ENCODE measurements around the gene GAPDHS. TPM values are rescaled to one million over a fixed set of nuclear protein-coding genes. Genes with fewer than 3 reads are reported as not detected.

GAPDHS gene
- total and polyA plus RNA-seq, 2 of the 4 experiments (the other 2 are of a cell fraction) = not detected

DNA sequence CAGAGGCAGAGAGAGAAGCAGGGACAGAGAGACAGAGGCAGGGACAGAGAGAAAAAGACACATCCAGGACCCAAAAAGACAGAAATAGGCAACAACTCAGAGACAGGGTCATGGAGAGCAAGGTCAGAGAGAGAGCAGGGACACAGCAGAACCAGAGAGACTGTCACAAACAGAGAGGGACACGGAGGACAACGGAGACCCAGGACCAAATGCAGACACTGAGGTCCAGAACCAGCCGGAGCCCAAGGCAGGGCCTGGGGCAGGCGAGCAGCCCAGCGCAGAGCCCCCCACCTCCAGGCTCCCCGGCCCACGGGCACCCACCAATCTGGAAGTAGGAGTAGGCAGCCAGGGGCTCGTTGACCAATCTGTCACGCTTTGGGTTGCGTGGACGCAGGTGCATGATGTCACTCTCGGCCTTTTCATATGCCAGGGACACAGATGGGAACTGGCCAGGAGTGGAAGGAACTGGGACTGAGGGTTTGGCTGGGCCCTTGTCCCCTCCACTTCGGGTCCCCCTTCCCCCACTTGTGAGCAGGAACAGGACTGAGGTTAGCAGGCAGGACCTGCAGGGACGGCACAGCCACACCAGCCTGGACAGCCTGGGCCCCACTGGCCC lies 20.2 kb downstream of the GAPDHS start:
- no TSS peak for BruUV-seq (replicated peaks)

More for the DNA sequence above, 20.2 kb downstream of the GAPDHS start:
- Histone ChIP-seq H2AK9ac (replicated peaks; ENCODE audit: low read depth, low read length, poor library complexity) (no peak overlapping the region), H3K9me1 (ENCODE audit: insufficient read depth, low read length) (0 out of 2 replicates have a peak, but pooled peaks cover 3% of the 10 kb centered on the region), H3K4me2 (ENCODE audit: low read depth, low read length) (no peak overlapping the region), H3K27ac (ENCODE audit: insufficient read depth, low read length) (no peak overlapping the region), H2BK5ac (ENCODE audit: low read depth, low read length, poor library complexity, severe bottlenecking) (no peak overlapping the region), H3K18ac (ENCODE audit: low read depth, low read length) (no peak overlapping the region), H3K79me1 (ENCODE audit: low read depth in 1 of 2, low read length in 2 of 2) (peaks cover 2 to 6% of the 10 kb centered on the region in 2 experiments; a peak in 2 of 4 replicates), H3K4me3 (ENCODE audit: insufficient read depth, low read depth, low read length) (no peak overlapping the region), H2AK5ac (ENCODE audit: low read depth, low read length) (no peak overlapping the region), H4K8ac (ENCODE audit: low read depth in 2 of 2, low read length in 2 of 2) (no peak overlapping the region), H2AFZ (replicated peaks; ENCODE audit: low read length, poor library complexity) (no peak overlapping the region), H2BK15ac (ENCODE audit: low read depth, low read length) (no peak overlapping the region), H3K27me3 (ENCODE audit: control insufficient read depth, insufficient read depth, low read length) (peaks cover 22% of the 10 kb centered on the region), H3K9ac (ENCODE audit: low read depth, low read length) (no peak overlapping the region), H4K5ac (ENCODE audit: low read depth, low read length) (no peak overlapping the region), H4K91ac (ENCODE audit: insufficient read depth, low read depth, low read length) (no peak overlapping the region), H3K23ac (ENCODE audit: low read depth, low read length) (no peak overlapping the region), H4K20me1 (ENCODE audit: insufficient read depth, low read length) (0 out of 2 replicates have a peak, but pooled peaks cover 7% of the 10 kb centered on the region), H2BK20ac (ENCODE audit: low read depth, low read length) (no peak overlapping the region), H3K56ac (ENCODE audit: extremely low read depth, insufficient read depth, low read length) (no peak overlapping the region), H3K4ac (ENCODE audit: low read depth, low read length) (no peak overlapping the region), H2BK120ac (ENCODE audit: low read depth, low read length) (no peak overlapping the region), H3K36me3 (ENCODE audit: control insufficient read depth, insufficient read depth, low read length) (peaks cover 2% of the 10 kb centered on the region; the same call in 1 of the 2 replicates), H3K4me1 (ENCODE audit: control insufficient read depth, insufficient read depth, low read length) (no peaks in the 10 kb centered on the region), H3K14ac (replicated peaks; ENCODE audit: low read depth, low read length) (no peak overlapping the region), H3K9me3 (ENCODE audit: control insufficient read depth, insufficient read depth, low read length) (no peaks in the 10 kb centered on the region)
- ChIA-PET POLR2A (ENCODE audit: unreplicated experiment) (no interaction called here), CTCF (no interaction called here)
- 60% methylated on average over 3 of the region's 14 CpGs; no CpG with 5 or more reads in 1 of the 2 experiments for WGBS, 2 experiments (ENCODE audit: extremely low coverage in 2 of 2, insufficient read length in 1 of 2)
- DNase-seq = no peak
- TF ChIP-seq MAZ (IDR thresholded peaks at IDR 0.05; ENCODE audit: borderline replicate concordance, low read depth, low read length) (no peak), MXI1 (IDR thresholded peaks at IDR 0.05; ENCODE audit: borderline replicate concordance, low read depth, low read length) (no peak), RFX5 (IDR thresholded peaks at IDR 0.05; ENCODE audit: low read depth, low read length) (no peak), POLR2A (IDR thresholded peaks at IDR 0.05; ENCODE audit: low read depth, low read length) (no peak), ELK1 (IDR thresholded peaks at IDR 0.05; ENCODE audit: borderline replicate concordance, low read depth, low read length) (no peak), FOS (IDR thresholded peaks at IDR 0.05; ENCODE audit: low read depth, low read length) (no peak), MAFK (IDR thresholded peaks at IDR 0.05; ENCODE audit: low read depth, low read length) (no peak), CEBPB (IDR thresholded peaks at IDR 0.05; ENCODE audit: low read depth, low read length) (no peak), RAD21 (IDR thresholded peaks at IDR 0.05; ENCODE audit: low read length) (no peak), RCOR1 (IDR thresholded peaks at IDR 0.05; ENCODE audit: insufficient replicate concordance, low read length) (no peak)
- TF ChIP-seq, protein P1, sequence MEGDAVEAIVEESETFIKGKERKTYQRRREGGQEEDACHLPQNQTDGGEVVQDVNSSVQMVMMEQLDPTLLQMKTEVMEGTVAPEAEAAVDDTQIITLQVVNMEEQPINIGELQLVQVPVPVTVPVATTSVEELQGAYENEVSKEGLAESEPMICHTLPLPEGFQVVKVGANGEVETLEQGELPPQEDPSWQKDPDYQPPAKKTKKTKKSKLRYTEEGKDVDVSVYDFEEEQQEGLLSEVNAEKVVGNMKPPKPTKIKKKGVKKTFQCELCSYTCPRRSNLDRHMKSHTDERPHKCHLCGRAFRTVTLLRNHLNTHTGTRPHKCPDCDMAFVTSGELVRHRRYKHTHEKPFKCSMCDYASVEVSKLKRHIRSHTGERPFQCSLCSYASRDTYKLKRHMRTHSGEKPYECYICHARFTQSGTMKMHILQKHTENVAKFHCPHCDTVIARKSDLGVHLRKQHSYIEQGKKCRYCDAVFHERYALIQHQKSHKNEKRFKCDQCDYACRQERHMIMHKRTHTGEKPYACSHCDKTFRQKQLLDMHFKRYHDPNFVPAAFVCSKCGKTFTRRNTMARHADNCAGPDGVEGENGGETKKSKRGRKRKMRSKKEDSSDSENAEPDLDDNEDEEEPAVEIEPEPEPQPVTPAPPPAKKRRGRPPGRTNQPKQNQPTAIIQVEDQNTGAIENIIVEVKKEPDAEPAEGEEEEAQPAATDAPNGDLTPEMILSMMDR (conservative IDR thresholded peaks at IDR 0.05; ENCODE audit: low read depth, low read length) = no peak
- TF ChIP-seq, protein P2, sequence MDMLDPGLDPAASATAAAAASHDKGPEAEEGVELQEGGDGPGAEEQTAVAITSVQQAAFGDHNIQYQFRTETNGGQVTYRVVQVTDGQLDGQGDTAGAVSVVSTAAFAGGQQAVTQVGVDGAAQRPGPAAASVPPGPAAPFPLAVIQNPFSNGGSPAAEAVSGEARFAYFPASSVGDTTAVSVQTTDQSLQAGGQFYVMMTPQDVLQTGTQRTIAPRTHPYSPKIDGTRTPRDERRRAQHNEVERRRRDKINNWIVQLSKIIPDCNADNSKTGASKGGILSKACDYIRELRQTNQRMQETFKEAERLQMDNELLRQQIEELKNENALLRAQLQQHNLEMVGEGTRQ (IDR thresholded peaks at IDR 0.05; ENCODE audit: low read depth, low read length) = no peak
- ATAC-seq (ENCODE audit: low read depth) = no peak
- dilution Hi-C loops (cut with HindIII; ENCODE audit: low sequenced_read_pairs, unreplicated experiment) = no loop called here
- intact Hi-C loops (cut with micrococcal nuclease) = no loop called here
- in situ Hi-C loops (cut with MboI; ENCODE audit: low sequenced_read_pairs) = no loop called here
